Activated T-helper 1 cell treated with anti-CD3 and anti-CD28 coated beads, Interleukin-12 subunit alpha, Interleukin-12 subunit beta, Interleukin-2, Interleukin-4 antibody, amounts not matched to agents 30 ng/mL and 10 ng/mL and 1 ng/mL, durations not matched to agents 14 hours and 24 hours and 36 hours (primary cell): ENCODE data around the gene TMEM213. TPM values are rescaled to one million over a fixed set of nuclear protein-coding genes. Genes with fewer than 3 reads are reported as not detected.
A peak's percentile ranks its signal among the peaks of the same experiment; 100 is the strongest.
"Not testable (repeated sequence)": the region's sequence is repeated elsewhere in the genome, so short reads cannot be mapped to it uniquely, and the experiment has no call there.

Experiments
- DNase-seq: peaks from one replicate; pipeline ENCODE4 v3.0.0; 2021; ENCODE audit warnings: low spot score
- H3K27ac Mint-ChIP-seq: one replicate; pipeline ENCODE4 v1.8.0; 2021; ENCODE audit warnings: mild to moderate bottlenecking, mixed read lengths
- H3K27me3 Mint-ChIP-seq: one replicate; pipeline ENCODE4 v1.8.0; 2022; ENCODE audit warnings: mild to moderate bottlenecking, moderate library complexity, mixed read lengths; ENCODE audit not compliant: insufficient read depth
- H3K36me3 Mint-ChIP-seq: one replicate; pipeline ENCODE4 v1.8.0; 2021; ENCODE audit warnings: low read depth, mixed read lengths
- H3K4me1 Mint-ChIP-seq: one replicate; pipeline ENCODE4 v1.8.0; 2021; ENCODE audit warnings: low read depth, mixed read lengths
- H3K4me3 Mint-ChIP-seq: one replicate; pipeline ENCODE4 v1.8.0; 2021; ENCODE audit warnings: mild to moderate bottlenecking, moderate library complexity, mixed read lengths
- H3K9me3 Mint-ChIP-seq: one replicate; pipeline ENCODE4 v1.8.0; 2021; ENCODE audit warnings: mixed read lengths
- intact Hi-C: fragments of 100-400 bp; cut with micrococcal nuclease; formaldehyde crosslinking; loops from one replicate; pipeline ENCODE4 v1.15.1; 2024
- total RNA-seq: library from RNA; stranded (reverse); gene quantifications from 2 replicates; pipeline ENCODE4 v1.2.3, GENCODE V29; 2022

Gene TMEM213
- total RNA-seq, 1 donor from 2014 or later = 0.08 TPM

- H3K4me3 Mint-ChIP-seq = no peak overlapping the region
- no peaks in the 10 kb centered on the region for H3K36me3 Mint-ChIP-seq
- H3K4me1 Mint-ChIP-seq = no peaks in the 10 kb centered on the region
- H3K27me3 Mint-ChIP-seq = peaks cover 5% of the 10 kb centered on the region
- no peaks in the 10 kb centered on the region for H3K9me3 Mint-ChIP-seq
- DNase-seq = no peak
- intact Hi-C loops = no loop called here
- no peak overlapping the region for H3K27ac Mint-ChIP-seq
Measured at GRCh38 chr7:138770904-138771303, 26.9 kb upstream of the TMEM213 start.

- Mint-ChIP-seq H3K4me3 (no peak overlapping the region), H3K9me3 (no peaks in the 10 kb centered on the region), H3K4me1 (no peaks in the 10 kb centered on the region), H3K36me3 (no peaks in the 10 kb centered on the region), H3K27ac (no peak overlapping the region), H3K27me3 (peaks cover 5% of the 10 kb centered on the region)
- DNase-seq = no peak
- intact Hi-C loops = no loop called here
Measured at GRCh38 chr7:138773176-138773575, 24.6 kb upstream of the TMEM213 start.

- intact Hi-C loops = no loop called here
- H3K36me3 Mint-ChIP-seq = no peaks in the 10 kb centered on the region
- DNase-seq = no peak
- H3K9me3 Mint-ChIP-seq = no peaks in the 10 kb centered on the region
- no peak overlapping the region for H3K4me3 Mint-ChIP-seq
- no peaks in the 10 kb centered on the region for H3K4me1 Mint-ChIP-seq
- H3K27ac Mint-ChIP-seq = no peak overlapping the region
- H3K27me3 Mint-ChIP-seq = peaks cover 5% of the 10 kb centered on the region
Measured at GRCh38 chr7:138773817-138774216, 24.0 kb upstream of the TMEM213 start.

GRCh38 chr7:138776166-138776833, 21.5 kb upstream of the TMEM213 start:
- no peak for DNase-seq
- intact Hi-C loops = no loop called here
- H3K27ac Mint-ChIP-seq = no peak overlapping the region
- no peaks in the 10 kb centered on the region for H3K9me3 Mint-ChIP-seq
- H3K27me3 Mint-ChIP-seq = no peaks in the 10 kb centered on the region
- H3K4me1 Mint-ChIP-seq = no peaks in the 10 kb centered on the region
- H3K36me3 Mint-ChIP-seq = no peaks in the 10 kb centered on the region
- H3K4me3 Mint-ChIP-seq = no peak overlapping the region

GRCh38 chr7:138781004-138781403, 16.8 kb upstream of the TMEM213 start:
- no peak for DNase-seq
- Mint-ChIP-seq H3K27me3 (no peaks in the 10 kb centered on the region), H3K4me3 (no peak overlapping the region), H3K36me3 (peaks cover 2% of the 10 kb centered on the region), H3K27ac (no peak overlapping the region), H3K4me1 (no peaks in the 10 kb centered on the region), H3K9me3 (peaks cover 5% of the 10 kb centered on the region)
- intact Hi-C loops = no loop called here

- no peak for DNase-seq
- Mint-ChIP-seq H3K4me1 (no peaks in the 10 kb centered on the region), H3K27ac (no peak overlapping the region), H3K4me3 (no peak overlapping the region), H3K9me3 (peaks cover 17% of the 10 kb centered on the region), H3K27me3 (peaks cover 8% of the 10 kb centered on the region), H3K36me3 (peaks cover 5% of the 10 kb centered on the region)
- intact Hi-C loops = no loop called here
Measured at GRCh38 chr7:138784692-138785091, 13.1 kb upstream of the TMEM213 start.

- intact Hi-C loops = no loop called here
Measured at GRCh38 chr7:138785587-138786437, 12.0 kb upstream of the TMEM213 start.

GRCh38 chr7:138796038-138796615, 1.7 kb upstream of the TMEM213 start:
- peaks cover 1% of the 10 kb centered on the region for H3K27me3 Mint-ChIP-seq
- H3K27ac Mint-ChIP-seq = no peak overlapping the region
- no peak overlapping the region for H3K4me3 Mint-ChIP-seq
- H3K4me1 Mint-ChIP-seq = peaks cover 27% of the 10 kb centered on the region
- intact Hi-C loops = no loop called here
- peaks cover 7% of the 10 kb centered on the region for H3K36me3 Mint-ChIP-seq
- H3K9me3 Mint-ChIP-seq = no peaks in the 10 kb centered on the region
- DNase-seq = no peak

More at GRCh38 chr7:138785587-138786437, 12.0 kb upstream of the TMEM213 start:
- Mint-ChIP-seq H3K4me1 (no peaks in the 10 kb centered on the region), H3K9me3 (peaks cover 20% of the 10 kb centered on the region), H3K4me3 (no peak overlapping the region), H3K27ac (no peak overlapping the region), H3K36me3 (peaks cover 5% of the 10 kb centered on the region), H3K27me3 (peaks cover 8% of the 10 kb centered on the region)
- DNase-seq = no peak

GRCh38 chr7:138797046-138797445, 748 bp upstream of the TMEM213 start:
- H3K27me3 Mint-ChIP-seq, H3K27ac Mint-ChIP-seq, DNase-seq, intact Hi-C loops, H3K9me3 Mint-ChIP-seq, H3K36me3 Mint-ChIP-seq, H3K4me3 Mint-ChIP-seq: not testable (repeated sequence)
- peaks cover 27% of the 10 kb centered on the region for H3K4me1 Mint-ChIP-seq

GRCh38 chr7:138798836-138799235, 1.0 kb downstream of the TMEM213 start:
- H3K4me1 Mint-ChIP-seq = peaks cover 27% of the 10 kb centered on the region
- H3K36me3 Mint-ChIP-seq = peaks cover 7% of the 10 kb centered on the region
- peaks cover under 1% of the 10 kb centered on the region for H3K27me3 Mint-ChIP-seq
- no peak overlapping the region for H3K27ac Mint-ChIP-seq
- H3K9me3 Mint-ChIP-seq = no peaks in the 10 kb centered on the region
- no peak for DNase-seq
- H3K4me3 Mint-ChIP-seq = peak overlapping the region; percentile 58
- intact Hi-C loops = loop anchor here (2.0 kb wide), 1 partner anchor 16 kb away; no protein-coding TSS in a partner anchor

- H3K36me3 Mint-ChIP-seq = peaks cover 7% of the 10 kb centered on the region
- DNase-seq = no peak
- peaks cover 30% of the 10 kb centered on the region for H3K4me1 Mint-ChIP-seq
- H3K27me3 Mint-ChIP-seq = peaks cover 2% of the 10 kb centered on the region
- H3K27ac Mint-ChIP-seq = no peak overlapping the region
- H3K4me3 Mint-ChIP-seq = peak overlapping the region; percentile 58
- no peaks in the 10 kb centered on the region for H3K9me3 Mint-ChIP-seq
- intact Hi-C loops = loop anchor here (2.0 kb wide), 1 partner anchor 15 kb away; no protein-coding TSS in a partner anchor
Measured at GRCh38 chr7:138799336-138800000, 1.7 kb downstream of the TMEM213 start.

- DNase-seq = no peak
- H3K4me3 Mint-ChIP-seq = no peak overlapping the region
- peaks cover 10% of the 10 kb centered on the region for H3K36me3 Mint-ChIP-seq
- intact Hi-C loops = no loop called here
- no peaks in the 10 kb centered on the region for H3K9me3 Mint-ChIP-seq
- H3K27me3 Mint-ChIP-seq = peaks cover 2% of the 10 kb centered on the region
- no peak overlapping the region for H3K27ac Mint-ChIP-seq
- peaks cover 40% of the 10 kb centered on the region for H3K4me1 Mint-ChIP-seq
Measured at GRCh38 chr7:138801256-138801655, 3.5 kb downstream of the TMEM213 start.
